ENCODE data around the gene DET1.

Gene DET1

DNA sequence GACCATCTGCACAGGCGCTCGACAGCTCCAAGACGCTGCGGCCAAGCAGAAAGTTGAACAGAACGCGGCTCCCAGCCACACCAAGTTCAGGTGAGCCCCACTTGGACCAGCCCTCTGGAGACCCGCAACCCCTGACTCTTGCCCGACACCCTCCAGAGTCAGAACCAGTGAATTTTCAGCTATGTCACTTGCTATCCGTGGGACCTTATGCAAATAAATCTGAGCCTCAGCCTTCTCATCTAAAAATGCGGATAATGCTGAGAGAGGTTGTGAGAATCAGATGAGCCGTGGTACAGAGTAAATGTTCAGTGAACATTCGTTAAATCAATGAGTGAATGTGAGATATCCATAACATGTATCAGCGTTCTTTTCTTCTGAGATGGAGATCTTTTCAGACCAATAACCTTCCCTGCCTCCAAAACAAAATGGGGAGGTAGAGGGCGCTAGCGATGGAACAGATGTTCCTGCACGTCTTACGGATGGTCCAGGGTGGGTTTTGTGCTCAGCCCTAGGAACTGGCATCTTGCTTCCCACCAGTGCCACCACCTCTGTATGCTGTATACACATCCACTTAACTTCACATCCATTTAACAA lies 78.4 kb downstream of the DET1 start:
- no peak for DNase-seq (ENCODE audit: low read depth in 4 of 4, low spot score in 1 of 4)

DNA sequence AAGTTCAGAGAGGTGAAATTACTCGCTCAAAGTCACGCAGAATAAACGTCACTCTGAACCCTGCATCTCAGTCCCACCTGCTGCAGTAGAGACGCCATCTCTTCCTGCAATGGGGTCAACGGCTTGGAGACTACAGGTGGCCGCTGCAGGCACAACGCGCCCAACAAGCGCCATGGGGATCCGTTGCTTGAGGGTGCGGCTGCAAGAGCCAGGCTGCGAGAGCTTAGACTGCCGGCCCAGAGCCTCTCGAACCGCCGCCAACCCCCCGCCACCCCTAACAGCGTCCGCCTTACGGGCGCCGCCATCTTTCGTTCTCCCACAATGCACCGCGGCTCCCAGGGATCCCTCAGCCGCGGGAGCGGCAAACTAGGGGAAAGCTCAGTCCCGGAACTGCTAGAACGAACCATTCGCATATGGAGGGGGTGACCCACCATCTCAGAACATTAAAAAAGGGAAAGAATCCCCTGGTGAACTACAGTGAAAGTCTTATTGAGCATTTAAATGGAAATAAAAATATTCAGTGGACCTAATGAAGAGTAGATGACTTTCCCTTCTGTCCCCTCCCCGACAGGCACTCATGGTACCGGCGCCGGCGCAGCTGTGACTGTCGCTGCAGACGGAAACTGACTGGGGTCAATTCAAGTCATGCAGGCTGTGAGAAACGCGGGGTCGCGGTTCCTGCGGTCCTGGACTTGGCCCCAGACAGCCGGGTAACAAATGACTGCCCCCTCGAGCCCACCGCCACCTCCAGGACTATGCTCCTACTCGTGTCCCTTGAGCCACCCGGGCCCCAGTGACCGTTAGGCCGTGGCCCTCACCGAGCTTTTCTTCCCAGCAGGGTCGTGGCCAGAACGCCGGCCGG lies 79.2 kb downstream of the DET1 start, which contains the start of the genes MRPL46 and MRPS11:
TSS of gene MRPL46 (minus strand) at position 316 of the 862 bp plus-strand sequence. CDS start at position 305, 11 bp downstream.
TSS of gene MRPS11 (plus strand) at position 636 of the 862 bp plus-strand sequence. CDS start at position 646, 10 bp downstream.
- DNase-seq (ENCODE audit: low read depth in 4 of 4, low spot score in 1 of 4) = peak; percentile 77 to 89 (median 82)

DNA sequence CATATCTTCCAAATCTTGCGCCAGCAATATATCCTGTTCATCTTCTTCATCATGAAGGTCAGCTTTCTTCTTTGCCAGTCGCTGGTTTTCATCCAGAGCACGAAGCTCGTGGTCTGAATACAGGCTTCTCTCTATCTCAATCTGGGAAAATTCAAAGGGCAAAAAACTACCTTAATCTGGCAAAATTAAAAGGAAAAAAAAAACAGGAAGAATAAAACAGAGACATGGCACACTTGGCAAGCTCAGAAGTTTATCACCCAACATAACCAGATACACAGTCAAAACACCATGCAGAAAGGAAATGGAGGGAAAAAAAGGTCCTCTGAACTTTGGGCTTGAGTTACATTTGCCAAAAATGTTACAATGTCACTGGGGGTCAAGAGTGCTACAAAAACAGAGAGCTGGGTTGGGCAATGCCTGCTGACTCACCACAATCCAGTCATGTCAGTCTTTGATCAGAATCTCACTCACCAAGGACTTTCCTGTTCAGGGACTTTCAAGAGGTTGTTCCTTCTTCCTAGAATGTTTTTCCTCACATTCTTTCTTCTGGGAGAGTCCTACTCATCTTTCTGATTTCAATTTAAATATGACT lies 80.8 kb downstream of the DET1 start:
- peak in 1 of 4 experiments; percentile 16 for DNase-seq (ENCODE audit: low read depth in 4 of 4, low spot score in 1 of 4)

- DNase-seq (ENCODE audit: low read depth in 4 of 4, low spot score in 1 of 4) = no peak
Measured at GRCh38 chr15:88463870-88464532, 82.5 kb downstream of the DET1 start.

Measured in stimulated activated CD4-positive, alpha-beta T cell treated with anti-CD3 and anti-CD28 coated beads, Interleukin-1b, Interleukin-23, amount 100 ng/mL, for 24 hours (primary cell).